Natural killer cell treated with Interleukin-12 subunit alpha and Interleukin-12 subunit beta and Interleukin-15 and Interleukin-18, amount 100 ng/mL, for 72 hours (primary cell): ENCODE measurements around the gene UBE3B. TPM values are rescaled to one million over a fixed set of nuclear protein-coding genes. Genes with fewer than 3 reads are reported as not detected.

Experiments used
- ATAC-seq, 2 donors: fragments of 150-1000 bp; cut with Tn5 transposase in 1 of 2; sonication (Bioruptor Pico), chemical (Tn5 transposase) in 1 of 2; 2 replicates each; pipeline ENCODE4 v1.10.0; 2021
- DNase-seq: peaks from one replicate; pipeline ENCODE4 v3.0.0; 2022; ENCODE audit warnings: low spot score
- H3K27ac Mint-ChIP-seq, 2 donors: 1 replicate in 1 of 2; 2 replicates in 1 of 2; pipeline ENCODE4 v1.8.0; 2022; ENCODE audit warnings: mixed read lengths in 2 of 2, mild to moderate bottlenecking in 1 of 2, moderate library complexity in 1 of 2
- H3K27me3 Mint-ChIP-seq, 2 donors: 1 replicate in 1 of 2; 2 replicates in 1 of 2; pipeline ENCODE4 v1.8.0; 2022; ENCODE audit warnings: mixed read lengths in 2 of 2
- H3K36me3 Mint-ChIP-seq: one replicate; pipeline ENCODE4 v1.8.0; 2022; ENCODE audit warnings: mixed read lengths
- H3K4me1 Mint-ChIP-seq, 2 donors: 1 replicate in 1 of 2; 2 replicates in 1 of 2; pipeline ENCODE4 v1.8.0; 2022; ENCODE audit warnings: low read depth in 2 of 2, mixed read lengths in 2 of 2, mild to moderate bottlenecking in 1 of 2
- H3K4me3 Mint-ChIP-seq: one replicate; pipeline ENCODE4 v1.8.0; 2022; ENCODE audit warnings: mixed read lengths
- H3K9me3 Mint-ChIP-seq: 2 replicates; pipeline ENCODE4 v1.8.0; 2022; ENCODE audit warnings: mixed read lengths
- total RNA-seq, 2 donors: library from RNA; stranded (reverse); gene quantifications; one replicate each; pipeline ENCODE4 v1.2.3, GENCODE V29; 2022

Gene UBE3B
- total RNA-seq, 2 donors from 2014 or later: 38.9 to 39.2 TPM

DNA sequence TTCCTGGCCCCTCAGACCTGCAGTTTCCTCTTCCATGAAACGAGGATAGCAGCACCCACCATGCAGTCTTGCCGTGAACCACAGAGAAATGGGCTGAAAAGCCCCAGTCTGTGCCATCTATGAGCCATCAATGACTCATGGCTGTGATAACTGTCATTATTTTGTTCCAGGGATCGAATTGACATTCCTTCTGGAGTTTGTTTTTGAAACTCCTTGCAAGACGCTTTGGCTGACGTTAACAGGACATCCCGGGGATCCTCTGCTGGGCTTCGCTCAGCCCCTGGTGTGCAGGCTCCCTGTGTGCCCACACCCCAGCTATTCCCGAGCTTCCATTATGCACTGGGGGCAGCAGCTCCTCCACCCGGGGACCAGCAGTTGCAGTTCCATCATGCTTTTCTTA, 62.1 kb downstream of the UBE3B start:
- ATAC-seq (no peak), DNase-seq (no peak)
- H3K27ac Mint-ChIP-seq: no peak overlapping the region
- peaks cover 5 to 20% of the 10 kb centered on the region in 2 donors for H3K4me1 Mint-ChIP-seq
- no peaks in the 10 kb centered on the region for H3K9me3 Mint-ChIP-seq
- H3K27me3 Mint-ChIP-seq: no peaks in the 10 kb centered on the region
- H3K4me3 Mint-ChIP-seq: no peak overlapping the region
- no peaks in the 10 kb centered on the region for H3K36me3 Mint-ChIP-seq

- H3K27me3 Mint-ChIP-seq: no peaks in the 10 kb centered on the region
- no peaks in the 10 kb centered on the region for H3K9me3 Mint-ChIP-seq
- H3K4me3 Mint-ChIP-seq: no peak overlapping the region
- peaks cover 15 to 28% of the 10 kb centered on the region in 2 donors for H3K4me1 Mint-ChIP-seq
- no peak overlapping the region for H3K27ac Mint-ChIP-seq
- DNase-seq (no peak), ATAC-seq (no peak)
- H3K36me3 Mint-ChIP-seq: no peaks in the 10 kb centered on the region
Observed at GRCh38 chr12:109540526-109541412, 63.3 kb downstream of the UBE3B start.

DNA sequence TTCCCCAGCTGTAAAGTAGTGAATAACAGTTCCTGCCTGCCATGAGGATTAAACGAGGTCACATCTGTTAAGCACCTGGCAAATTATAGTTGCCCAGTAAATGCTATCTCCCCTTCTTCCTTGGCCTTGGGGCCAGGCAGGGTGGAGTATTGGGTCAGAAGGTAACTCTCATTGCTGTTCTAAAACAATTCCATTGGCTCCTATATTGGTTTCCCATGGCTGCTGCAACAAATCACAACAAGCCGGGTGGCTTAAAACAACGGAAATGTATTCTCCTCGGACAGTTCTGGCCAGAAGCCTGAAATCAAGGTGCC, 63.9 kb downstream of the UBE3B start:
- Mint-ChIP-seq H3K4me3 (no peak overlapping the region), H3K27ac (no peak overlapping the region), H3K4me1 (peaks cover 15 to 28% of the 10 kb centered on the region in 2 donors), H3K36me3 (no peaks in the 10 kb centered on the region), H3K27me3 (no peaks in the 10 kb centered on the region), H3K9me3 (no peaks in the 10 kb centered on the region)
- DNase-seq (no peak), ATAC-seq (no peak)

DNA sequence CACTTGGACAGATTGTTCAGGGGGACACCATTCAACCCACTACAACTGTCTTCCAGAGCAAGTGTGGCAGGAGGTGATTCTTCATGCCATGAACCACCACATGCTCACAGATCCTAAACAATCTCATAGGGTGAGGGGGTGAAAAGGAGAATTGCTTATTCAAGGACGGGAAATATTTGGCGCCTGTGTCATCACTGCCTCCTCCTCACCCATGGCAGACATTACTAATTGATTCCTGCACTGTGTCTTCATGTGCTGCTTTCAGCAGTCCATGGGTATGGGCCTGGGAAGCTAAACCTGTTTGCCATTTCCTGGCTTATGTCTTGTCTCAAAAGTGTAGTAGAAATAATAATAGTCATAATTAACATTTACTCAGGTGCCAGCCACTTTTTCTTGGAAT, 64.6 kb downstream of the UBE3B start:
- no peaks in the 10 kb centered on the region for H3K27me3 Mint-ChIP-seq
- peaks cover 15 to 32% of the 10 kb centered on the region in 2 donors for H3K4me1 Mint-ChIP-seq
- no peaks in the 10 kb centered on the region for H3K36me3 Mint-ChIP-seq
- no peak for ATAC-seq
- H3K9me3 Mint-ChIP-seq: no peaks in the 10 kb centered on the region
- DNase-seq: no peak
- no peak overlapping the region for H3K4me3 Mint-ChIP-seq
- no peak overlapping the region for H3K27ac Mint-ChIP-seq

DNA sequence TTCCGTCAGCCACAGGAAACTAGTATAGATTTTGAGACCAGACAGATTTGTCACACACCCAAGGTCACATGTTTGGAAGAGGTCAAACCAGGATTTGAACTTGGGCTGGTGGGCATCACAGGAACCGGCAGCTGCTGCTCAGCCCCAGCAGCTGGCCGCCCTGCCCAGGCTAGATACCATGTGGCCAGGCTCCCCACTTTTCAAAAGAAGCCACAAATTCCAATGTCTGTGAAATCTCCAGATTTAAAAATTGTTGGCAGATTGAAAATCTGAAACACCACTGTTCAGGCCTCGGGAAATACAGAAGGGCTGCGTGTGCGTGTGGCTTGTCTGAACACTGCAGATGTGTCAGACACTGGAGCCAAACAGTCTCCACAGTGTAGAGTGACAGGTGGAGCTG, 65.4 kb downstream of the UBE3B start:
- Mint-ChIP-seq H3K4me3 (no peak overlapping the region), H3K27ac (peak overlapping the region in 1 of 2 donors; percentile 35), H3K4me1 (peaks cover 22 to 40% of the 10 kb centered on the region in 2 donors), H3K27me3 (no peaks in the 10 kb centered on the region), H3K36me3 (no peaks in the 10 kb centered on the region), H3K9me3 (no peaks in the 10 kb centered on the region)
- ATAC-seq (no peak), DNase-seq (no peak)

DNA sequence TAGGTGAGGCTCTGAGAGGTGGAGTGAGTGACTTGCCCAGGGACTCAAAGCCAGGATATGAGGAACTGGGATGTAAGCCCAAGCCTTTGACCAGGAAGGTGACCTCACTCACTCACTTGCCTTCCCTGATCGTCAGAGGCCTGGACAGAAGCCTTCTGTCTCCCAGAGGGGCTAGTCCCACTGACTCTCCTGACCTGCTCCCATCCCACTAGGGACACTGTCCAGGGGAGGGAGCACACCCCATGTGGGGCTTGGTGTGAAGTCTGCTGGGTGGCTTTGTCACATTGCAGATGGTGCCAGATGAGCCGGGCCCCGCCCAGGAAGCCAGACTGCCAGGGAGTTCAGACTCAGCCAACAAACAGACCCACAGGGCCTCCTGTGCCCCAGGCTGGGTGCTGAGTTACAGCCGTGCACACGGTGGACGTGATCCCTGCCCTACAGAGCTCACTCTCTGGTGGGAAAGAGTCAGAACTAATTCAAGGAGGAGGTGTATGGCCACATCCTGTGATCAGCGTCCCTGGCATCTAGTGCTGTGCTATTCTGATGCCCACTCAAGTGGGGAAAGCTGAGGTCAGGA, 67.6 kb downstream of the UBE3B start:
- no peaks in the 10 kb centered on the region for H3K9me3 Mint-ChIP-seq
- H3K27me3 Mint-ChIP-seq: no peaks in the 10 kb centered on the region
- DNase-seq: peak; percentile 68
- ATAC-seq: peak; percentile 74 to 78
- peak overlapping the region; percentile 68 for H3K4me3 Mint-ChIP-seq
- peak overlapping the region; percentile 58 to 82 for H3K27ac Mint-ChIP-seq
- H3K36me3 Mint-ChIP-seq: no peaks in the 10 kb centered on the region
- peaks cover 33 to 47% of the 10 kb centered on the region in 2 donors for H3K4me1 Mint-ChIP-seq

GRCh38 chr12:109545826-109546225, 68.4 kb downstream of the UBE3B start:
- ATAC-seq (no peak), DNase-seq (no peak)
- no peaks in the 10 kb centered on the region for H3K9me3 Mint-ChIP-seq
- peaks cover 33 to 47% of the 10 kb centered on the region in 2 donors for H3K4me1 Mint-ChIP-seq
- H3K27me3 Mint-ChIP-seq: no peaks in the 10 kb centered on the region
- H3K4me3 Mint-ChIP-seq: no peak overlapping the region
- no peak overlapping the region for H3K27ac Mint-ChIP-seq
- H3K36me3 Mint-ChIP-seq: no peaks in the 10 kb centered on the region

DNA sequence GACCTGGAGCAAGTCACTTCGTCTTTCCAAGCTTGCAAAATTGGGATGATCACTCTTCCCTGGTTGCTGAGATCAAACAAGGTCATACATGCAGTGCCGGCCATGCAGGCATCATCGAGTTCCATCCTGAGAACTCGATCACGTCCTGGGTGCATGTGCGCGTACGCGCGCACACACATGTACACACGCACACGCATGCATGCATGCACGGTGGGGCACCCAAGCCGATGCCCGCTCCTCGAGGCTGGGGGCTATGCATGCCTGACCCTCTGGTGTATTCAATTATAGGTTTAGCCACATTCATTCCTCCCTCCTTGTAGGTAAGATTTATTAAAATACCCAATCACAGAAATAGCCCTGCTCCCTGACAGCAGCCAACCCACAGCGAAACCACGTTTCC, 69.9 kb downstream of the UBE3B start:
- no peak for ATAC-seq
- H3K36me3 Mint-ChIP-seq: no peaks in the 10 kb centered on the region
- peaks cover 33 to 46% of the 10 kb centered on the region in 2 donors for H3K4me1 Mint-ChIP-seq
- H3K27me3 Mint-ChIP-seq: no peaks in the 10 kb centered on the region
- no peak overlapping the region for H3K27ac Mint-ChIP-seq
- no peak for DNase-seq
- no peaks in the 10 kb centered on the region for H3K9me3 Mint-ChIP-seq
- no peak overlapping the region for H3K4me3 Mint-ChIP-seq

DNA sequence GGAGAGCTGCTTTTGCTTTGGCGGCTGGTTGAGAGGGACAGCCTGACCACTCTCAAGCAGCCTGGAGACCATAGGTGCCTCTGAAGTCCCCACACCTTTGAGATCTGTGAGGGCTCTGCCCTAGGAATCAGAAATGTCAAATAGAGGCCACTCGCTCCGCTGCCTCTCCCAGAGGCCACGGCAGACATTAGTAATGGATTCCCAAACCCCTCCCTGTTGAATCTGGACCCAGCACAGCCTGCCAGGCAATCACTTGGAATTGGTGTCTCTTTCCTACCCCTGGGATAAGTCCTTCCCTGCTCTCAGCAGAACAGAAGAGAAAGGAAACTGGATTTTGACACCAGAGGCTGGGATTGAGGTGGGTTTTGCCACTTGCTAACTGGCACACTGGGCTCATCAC, 70.8 kb downstream of the UBE3B start:
- H3K4me3 Mint-ChIP-seq: no peak overlapping the region
- no peak overlapping the region for H3K27ac Mint-ChIP-seq
- H3K27me3 Mint-ChIP-seq: no peaks in the 10 kb centered on the region
- DNase-seq: no peak
- H3K4me1 Mint-ChIP-seq: peaks cover 33 to 36% of the 10 kb centered on the region in 2 donors
- H3K9me3 Mint-ChIP-seq: no peaks in the 10 kb centered on the region
- H3K36me3 Mint-ChIP-seq: no peaks in the 10 kb centered on the region
- no peak for ATAC-seq

DNA sequence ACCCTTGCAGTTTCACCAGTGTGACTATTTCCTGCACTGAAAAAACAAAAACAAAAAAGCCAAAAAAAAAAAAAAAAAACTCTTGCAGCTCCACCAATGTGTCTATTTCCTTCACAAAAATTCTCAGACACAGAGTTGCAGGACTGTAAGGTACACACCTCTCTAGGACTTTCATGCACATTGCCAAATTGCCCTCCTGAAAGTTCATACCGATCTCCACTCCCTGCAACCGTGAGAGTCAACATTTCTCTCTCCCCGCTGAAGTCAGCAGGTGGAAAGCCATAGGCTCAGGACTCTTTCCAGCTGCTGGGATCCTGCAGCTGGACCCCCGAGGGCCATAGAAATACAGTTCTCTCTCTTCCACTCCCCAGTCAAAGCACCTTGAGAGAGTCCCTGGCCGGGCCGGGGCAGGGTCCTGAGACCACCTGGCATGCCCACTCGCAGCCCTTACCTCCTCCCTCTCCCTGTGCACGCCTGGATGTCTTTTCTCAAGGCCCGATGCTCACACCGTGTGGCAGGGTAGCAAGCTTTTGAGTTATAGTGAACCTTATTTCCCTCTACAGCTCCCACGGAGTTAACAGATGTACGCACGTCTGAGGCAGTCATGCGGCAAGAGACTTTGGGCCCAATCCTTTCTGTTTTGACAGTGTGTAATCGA, 72.3 kb downstream of the UBE3B start:
- DNase-seq (no peak), ATAC-seq (no peak)
- no peaks in the 10 kb centered on the region for H3K36me3 Mint-ChIP-seq
- peak overlapping the region in 1 of 2 donors; percentile 13 for H3K27ac Mint-ChIP-seq
- no peak overlapping the region for H3K4me3 Mint-ChIP-seq
- peaks cover 25 to 26% of the 10 kb centered on the region in 2 donors for H3K4me1 Mint-ChIP-seq
- H3K27me3 Mint-ChIP-seq: no peaks in the 10 kb centered on the region
- H3K9me3 Mint-ChIP-seq: no peaks in the 10 kb centered on the region

DNA sequence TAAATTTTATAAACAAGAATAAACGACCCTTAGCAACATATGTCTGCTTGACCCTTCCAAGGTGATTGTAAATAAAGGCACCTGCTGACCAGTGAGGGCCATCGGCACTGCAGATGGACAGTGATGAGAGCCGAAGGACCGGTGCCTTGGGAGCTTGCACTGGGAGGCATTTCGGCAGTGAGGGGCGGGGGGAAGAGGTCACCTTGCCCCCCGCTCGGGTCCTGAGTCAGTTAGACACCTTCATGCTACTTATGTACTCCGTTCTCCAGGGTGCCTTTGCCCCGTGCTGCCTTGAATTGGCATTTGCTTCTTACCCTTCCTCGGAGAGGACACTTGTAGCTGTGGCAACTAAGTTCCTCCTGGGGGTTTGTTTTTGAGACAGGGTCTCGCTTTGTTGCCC, 72.8 kb downstream of the UBE3B start:
- Mint-ChIP-seq H3K36me3 (no peaks in the 10 kb centered on the region), H3K27ac (no peak overlapping the region), H3K27me3 (no peaks in the 10 kb centered on the region), H3K4me3 (no peak overlapping the region), H3K9me3 (no peaks in the 10 kb centered on the region), H3K4me1 (peaks cover 20% of the 10 kb centered on the region in 2 donors)
- ATAC-seq (no peak), DNase-seq (no peak)

- no peak for DNase-seq
- Mint-ChIP-seq H3K9me3 (no peaks in the 10 kb centered on the region), H3K36me3 (no peaks in the 10 kb centered on the region), H3K4me3 (no peak overlapping the region), H3K4me1 (peaks cover 18 to 19% of the 10 kb centered on the region in 2 donors), H3K27me3 (no peaks in the 10 kb centered on the region), H3K27ac (no peak overlapping the region)
- ATAC-seq: no peak
Observed at GRCh38 chr12:109551108-109551507, 73.7 kb downstream of the UBE3B start.

DNA sequence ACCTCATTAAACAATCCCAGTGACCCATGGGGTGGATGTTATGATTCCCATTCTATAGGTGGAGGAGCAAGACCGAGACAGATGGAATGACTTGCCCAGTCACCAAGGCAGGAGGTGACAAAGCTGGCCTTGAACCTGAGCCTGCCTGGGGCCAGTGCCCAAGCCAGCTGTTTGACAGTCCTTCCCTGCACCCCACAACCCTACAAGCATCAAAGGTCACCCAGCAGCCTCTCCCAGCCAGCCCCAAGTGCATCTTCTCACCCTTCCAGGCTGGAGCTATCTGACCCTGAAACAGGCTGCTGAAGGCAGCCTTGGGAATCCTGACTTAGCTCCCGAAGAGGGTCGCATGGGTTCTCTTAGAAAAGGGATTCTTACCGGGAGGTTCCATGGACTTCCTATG, 75.5 kb downstream of the UBE3B start:
- peaks cover 8 to 10% of the 10 kb centered on the region in 2 donors for H3K4me1 Mint-ChIP-seq
- ATAC-seq (no peak), DNase-seq (no peak)
- no peaks in the 10 kb centered on the region for H3K9me3 Mint-ChIP-seq
- H3K27me3 Mint-ChIP-seq: no peaks in the 10 kb centered on the region
- H3K27ac Mint-ChIP-seq: no peak overlapping the region
- H3K4me3 Mint-ChIP-seq: no peak overlapping the region
- no peaks in the 10 kb centered on the region for H3K36me3 Mint-ChIP-seq

GRCh38 chr12:109553483-109553882, 76.0 kb downstream of the UBE3B start:
- H3K36me3 Mint-ChIP-seq: no peaks in the 10 kb centered on the region

More at GRCh38 chr12:109553483-109553882, 76.0 kb downstream of the UBE3B start:
- no peak for ATAC-seq
- H3K27me3 Mint-ChIP-seq: no peaks in the 10 kb centered on the region
- peaks cover 5 to 10% of the 10 kb centered on the region in 2 donors for H3K4me1 Mint-ChIP-seq
- no peak overlapping the region for H3K4me3 Mint-ChIP-seq
- no peak overlapping the region for H3K27ac Mint-ChIP-seq
- DNase-seq: no peak
- no peaks in the 10 kb centered on the region for H3K9me3 Mint-ChIP-seq
